ENCODE data around the gene ARL6.
"Not testable (repeated sequence)": the region's sequence is repeated elsewhere in the genome, so short reads cannot be mapped to it uniquely, and the experiment has no call there.

ARL6 gene

GRCh38 chr3:97821774-97822358 is 57.3 kb downstream of the ARL6 start, which contains the start of gene CRYBG3:
Gene CRYBG3, plus strand, starts transcription at chr3:97822011. Its CDS starts 196 bp downstream, at chr3:97822207.
- DNase-seq = peak; percentile 72

DNA sequence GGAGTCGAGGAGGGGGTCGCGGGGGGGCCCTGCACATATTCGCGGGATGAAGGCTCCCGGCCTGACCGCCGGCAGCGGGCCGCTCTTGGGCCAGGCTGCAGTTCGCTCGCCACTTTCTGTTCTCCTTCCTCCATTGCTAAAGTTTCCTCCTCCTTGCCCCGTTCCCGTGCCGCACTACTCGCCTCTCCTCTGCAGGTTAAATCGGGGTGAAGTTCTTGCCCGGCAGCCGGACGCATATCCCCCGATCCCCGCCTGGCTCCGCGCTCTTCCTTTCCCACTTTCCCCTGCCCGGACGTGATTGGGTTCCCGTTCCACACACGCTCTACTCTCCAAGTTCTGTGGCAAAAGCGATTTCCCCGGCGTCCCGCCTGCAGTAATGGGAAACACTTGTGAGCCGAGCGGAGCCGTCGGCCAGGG is 57.8 kb downstream of the ARL6 start:
- DNase-seq = no peak

GRCh38 chr3:97823046-97824004 is 58.8 kb downstream of the ARL6 start:
- DNase-seq = no peak

DNA sequence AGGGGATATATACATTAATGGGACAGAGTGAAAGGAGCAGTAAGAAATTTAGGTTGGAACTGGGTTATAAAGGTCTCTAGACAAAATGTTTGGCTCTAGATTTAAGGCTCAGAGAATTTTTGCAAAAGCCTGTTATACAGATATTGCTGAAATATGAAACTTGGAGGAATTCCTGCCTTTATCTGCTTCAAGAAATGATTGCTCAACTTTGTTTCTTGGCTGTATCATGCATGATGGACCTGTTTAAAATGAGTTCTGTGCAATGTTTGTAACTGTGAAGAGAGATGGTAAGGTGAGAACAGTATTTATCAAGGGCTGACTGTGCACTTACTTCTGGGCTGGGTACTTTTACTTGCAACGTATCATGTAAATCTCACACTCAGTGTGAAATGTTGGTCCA is 60.5 kb downstream of the ARL6 start:
- DNase-seq = no peak

GRCh38 chr3:97827741-97828471 is 63.3 kb downstream of the ARL6 start:
- no peak for DNase-seq

DNA sequence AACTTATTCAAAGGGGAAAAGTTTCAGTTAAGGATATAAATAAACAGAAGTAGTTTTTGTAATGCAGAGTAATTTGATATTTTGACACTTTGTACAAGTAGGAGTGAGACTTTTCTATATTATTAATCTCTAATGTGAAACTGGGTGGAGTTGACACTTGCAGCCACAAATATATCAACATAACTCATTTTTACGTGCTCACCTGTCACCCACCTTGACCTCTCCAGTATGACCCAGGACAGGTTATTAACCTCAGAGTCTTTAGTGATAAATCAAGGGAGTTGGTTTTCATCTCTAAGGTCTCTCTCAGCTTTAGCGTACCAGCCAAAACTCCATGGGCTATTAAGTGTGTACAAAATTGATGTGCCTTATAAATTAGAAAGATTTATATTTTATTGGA is 64.6 kb downstream of the ARL6 start:
- DNase-seq = no peak

GRCh38 chr3:97830638-97831037 is 66.1 kb downstream of the ARL6 start:
- no peak for DNase-seq

GRCh38 chr3:97831140-97831539 is 66.6 kb downstream of the ARL6 start:
- DNase-seq = no peak

GRCh38 chr3:97833184-97833583 is 68.6 kb downstream of the ARL6 start:
- not testable (repeated sequence) for DNase-seq

- DNase-seq = no peak
These were observed 71.2 kb downstream of the ARL6 start for GRCh38 chr3:97835761-97836160.

DNA sequence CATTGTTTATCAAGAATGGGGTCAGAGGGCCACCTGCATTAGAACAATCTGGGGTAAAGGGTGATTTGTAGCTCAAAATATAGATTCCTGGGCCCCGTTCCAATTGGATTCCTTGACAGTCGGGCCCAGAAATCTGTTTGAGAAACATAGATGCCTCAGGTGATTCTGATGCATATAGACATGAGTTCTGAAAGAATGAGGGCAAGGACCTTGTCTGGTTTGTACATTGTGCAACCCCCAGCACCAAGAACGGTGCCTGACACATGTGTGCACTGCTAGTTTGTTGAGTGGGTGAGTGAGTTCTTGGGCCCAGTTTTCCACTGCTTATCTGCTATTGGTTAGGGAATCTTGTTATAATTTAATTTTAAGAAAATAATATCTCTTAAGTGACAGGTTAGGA is 73.8 kb downstream of the ARL6 start:
- DNase-seq = no peak

DNA sequence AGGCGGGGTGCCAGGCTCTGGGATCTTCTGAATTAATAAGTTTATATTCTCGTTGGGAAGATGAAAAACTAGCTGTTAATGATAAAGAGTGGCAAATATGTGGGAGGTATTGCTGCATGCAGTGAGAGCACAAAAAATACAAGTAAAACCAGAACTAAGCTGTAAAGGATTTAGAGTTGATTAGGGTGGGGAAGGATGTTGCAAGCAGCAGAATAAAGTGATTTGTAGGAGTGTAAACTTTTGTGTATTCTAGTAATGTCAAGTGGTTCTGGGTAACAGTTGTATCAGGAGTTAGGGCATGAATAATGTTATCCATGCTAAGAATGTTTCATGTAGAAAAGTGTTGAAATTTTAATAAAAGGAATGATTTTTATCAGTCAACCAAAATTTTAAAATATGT is 75.4 kb downstream of the ARL6 start:
- no peak for DNase-seq

GRCh38 chr3:97841304-97841703 is 76.7 kb downstream of the ARL6 start:
- DNase-seq = no peak

DNA sequence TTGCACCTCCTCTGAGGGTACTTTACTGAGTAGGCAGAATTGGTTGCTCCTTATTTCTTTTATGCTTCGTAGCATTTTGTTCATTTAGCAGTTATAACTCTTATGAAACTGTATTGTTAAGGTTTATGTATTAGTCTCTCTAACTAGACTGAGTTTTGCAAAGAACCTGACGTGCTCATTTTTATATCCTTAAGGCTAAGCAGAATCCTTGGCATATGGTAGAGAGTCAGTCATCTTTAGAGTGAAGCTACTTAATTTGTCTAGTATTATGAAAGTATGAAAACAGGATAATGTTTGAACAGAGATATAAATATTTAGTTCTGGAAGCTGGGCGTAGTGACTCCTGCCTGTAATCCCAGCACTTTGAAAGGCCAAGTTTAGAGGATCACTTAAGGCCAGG is 77.4 kb downstream of the ARL6 start:
- DNase-seq = no peak

GRCh38 chr3:97848779-97849178 is 84.2 kb downstream of the ARL6 start:
- no peak for DNase-seq
